ENCODE data around the gene BDKRB1.

GRCh38 chr14:96216627-96217026 lies 39.4 kb upstream of the BDKRB1 start:
- TF ChIP-seq CTCF (IDR thresholded peaks at IDR 0.05; ENCODE audit: insufficient read depth, low read depth, low read length) (no peak), EZH2 (IDR thresholded peaks at IDR 0.05; ENCODE audit: insufficient read depth, low read length) (no peak)
